ENCODE data around the gene ADCK2.
"Not testable (repeated sequence)": the region's sequence is repeated elsewhere in the genome, so short reads cannot be mapped to it uniquely, and the experiment has no call there.

The ADCK2 gene

GRCh38 chr7:140646931-140647647, 25.7 kb upstream of the ADCK2 start:
- DNase-seq = no peak

GRCh38 chr7:140649556-140650205, 23.1 kb upstream of the ADCK2 start:
- no peak for DNase-seq

GRCh38 chr7:140650367-140650766, 22.4 kb upstream of the ADCK2 start:
- DNase-seq = no peak

DNA sequence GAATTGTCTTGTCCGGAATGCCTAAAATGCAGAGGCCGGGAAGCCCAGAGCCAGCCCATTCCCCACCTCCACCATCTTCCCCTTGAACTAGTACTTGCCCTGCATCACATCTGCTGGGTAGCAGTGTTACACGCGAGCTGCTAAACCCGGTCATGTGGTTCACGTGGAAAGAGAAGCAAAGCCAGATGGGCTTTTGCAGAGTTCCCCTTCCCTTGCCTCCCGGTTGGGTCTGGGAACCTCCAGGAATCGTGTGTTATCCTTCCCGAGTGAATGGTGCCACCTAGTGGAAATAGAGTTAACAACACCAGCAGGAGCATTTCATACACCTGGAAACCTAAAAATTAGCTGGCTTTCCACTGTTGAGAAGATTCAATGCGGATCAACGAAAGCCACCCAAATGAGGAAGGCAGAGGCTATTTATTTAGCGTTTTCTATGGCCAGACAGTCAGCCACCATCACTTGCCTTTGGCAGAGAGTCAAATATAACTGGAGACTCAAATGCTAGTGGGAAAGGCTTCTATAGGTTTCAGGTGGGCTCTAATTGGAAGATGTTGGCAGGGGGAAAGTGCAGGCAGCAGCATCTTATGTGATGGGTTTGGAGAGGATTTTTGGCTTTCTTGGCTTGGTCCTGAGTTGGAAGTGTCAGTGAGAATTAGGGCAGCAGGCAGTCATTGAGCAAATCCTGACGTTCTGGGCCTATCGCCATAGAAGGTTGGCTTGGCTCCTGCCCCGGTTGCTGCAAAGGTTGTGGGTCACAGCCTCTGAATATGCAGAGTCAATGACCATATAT, 19.2 kb upstream of the ADCK2 start:
- DNase-seq = peak; percentile 84

GRCh38 chr7:140654109-140654387, 18.7 kb upstream of the ADCK2 start:
- DNase-seq = no peak

GRCh38 chr7:140654661-140655060, 18.1 kb upstream of the ADCK2 start:
- no peak for DNase-seq

- no peak for DNase-seq
Observed at GRCh38 chr7:140655511-140656408, 17.0 kb upstream of the ADCK2 start.

DNA sequence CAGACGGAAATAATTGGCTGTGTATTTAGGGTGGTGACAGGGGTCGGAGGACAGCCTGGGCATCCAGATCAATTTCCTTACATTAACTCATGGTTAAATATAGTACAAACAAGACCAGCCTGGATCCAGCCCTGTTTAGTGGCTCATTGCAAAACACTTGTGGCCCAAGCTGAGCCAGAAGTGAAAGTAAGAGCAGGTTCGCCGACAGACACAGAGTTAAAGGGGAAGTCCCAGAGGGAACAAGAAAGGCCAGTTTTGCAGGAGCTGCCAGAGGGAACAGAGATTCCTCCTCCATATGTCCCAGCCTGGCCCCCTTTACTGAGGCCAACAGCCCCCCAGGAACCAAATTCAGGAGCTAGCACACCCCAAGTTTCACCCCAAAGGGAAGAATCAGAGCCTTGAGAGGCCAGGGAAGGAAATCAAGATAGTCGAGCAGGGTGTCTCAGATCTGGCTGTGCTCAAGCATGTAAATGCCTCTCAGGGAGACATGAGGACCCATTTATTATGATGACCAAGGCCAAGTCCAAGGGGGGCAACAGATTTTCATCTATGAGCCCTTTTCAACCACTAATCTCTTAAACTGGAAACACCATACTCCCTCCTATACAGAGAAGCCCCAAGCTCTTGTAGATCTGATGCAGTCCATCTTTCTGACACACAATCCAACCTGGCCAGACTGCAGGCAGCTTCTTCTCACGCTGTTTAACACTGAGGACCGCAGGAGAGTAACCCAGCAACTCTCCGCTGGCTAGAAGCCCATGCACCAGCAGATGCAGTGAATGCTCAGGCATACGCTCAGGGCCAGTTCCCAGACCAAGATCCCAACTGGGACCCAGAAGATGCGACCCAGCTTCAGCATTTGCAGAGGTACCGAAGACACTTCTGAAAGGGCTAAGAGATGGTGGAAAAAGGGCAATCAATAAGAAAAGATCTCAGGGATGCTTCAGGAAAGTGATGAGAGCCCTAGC, 15.9 kb upstream of the ADCK2 start:
- DNase-seq = no peak

GRCh38 chr7:140657891-140658290, 14.9 kb upstream of the ADCK2 start:
- no peak for DNase-seq

- DNase-seq = peak; percentile 60
Observed at GRCh38 chr7:140659856-140660255, 12.9 kb upstream of the ADCK2 start.

- no peak for DNase-seq
Observed at GRCh38 chr7:140661124-140661523, 11.6 kb upstream of the ADCK2 start.

DNA sequence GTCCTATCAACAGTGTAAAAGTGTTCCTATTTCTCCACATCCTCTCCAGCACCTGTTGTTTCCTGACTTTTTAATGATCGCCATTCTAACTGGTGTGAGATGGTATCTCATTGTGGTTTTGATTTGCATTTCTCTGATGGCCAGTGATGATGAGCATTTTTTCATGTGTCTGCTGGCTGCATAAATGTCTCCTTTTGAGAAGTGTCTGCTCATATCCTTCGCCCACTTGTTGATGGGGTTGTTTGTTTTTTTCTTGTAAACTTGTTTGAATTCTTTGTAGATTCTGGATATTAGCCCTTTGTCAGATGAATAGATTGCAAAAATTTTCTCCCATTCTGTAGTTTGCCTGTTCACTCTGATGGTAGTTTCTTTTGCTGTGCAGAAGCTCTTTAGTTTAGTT, 9.8 kb upstream of the ADCK2 start:
- DNase-seq = not testable (repeated sequence)

GRCh38 chr7:140667476-140667875, 5.3 kb upstream of the ADCK2 start:
- no peak for DNase-seq

GRCh38 chr7:140668641-140669040, 4.1 kb upstream of the ADCK2 start:
- no peak for DNase-seq

- DNase-seq = no peak
Observed at GRCh38 chr7:140669352-140669751, 3.4 kb upstream of the ADCK2 start.

GRCh38 chr7:140669862-140670261, 2.9 kb upstream of the ADCK2 start:
- not testable (repeated sequence) for DNase-seq

DNA sequence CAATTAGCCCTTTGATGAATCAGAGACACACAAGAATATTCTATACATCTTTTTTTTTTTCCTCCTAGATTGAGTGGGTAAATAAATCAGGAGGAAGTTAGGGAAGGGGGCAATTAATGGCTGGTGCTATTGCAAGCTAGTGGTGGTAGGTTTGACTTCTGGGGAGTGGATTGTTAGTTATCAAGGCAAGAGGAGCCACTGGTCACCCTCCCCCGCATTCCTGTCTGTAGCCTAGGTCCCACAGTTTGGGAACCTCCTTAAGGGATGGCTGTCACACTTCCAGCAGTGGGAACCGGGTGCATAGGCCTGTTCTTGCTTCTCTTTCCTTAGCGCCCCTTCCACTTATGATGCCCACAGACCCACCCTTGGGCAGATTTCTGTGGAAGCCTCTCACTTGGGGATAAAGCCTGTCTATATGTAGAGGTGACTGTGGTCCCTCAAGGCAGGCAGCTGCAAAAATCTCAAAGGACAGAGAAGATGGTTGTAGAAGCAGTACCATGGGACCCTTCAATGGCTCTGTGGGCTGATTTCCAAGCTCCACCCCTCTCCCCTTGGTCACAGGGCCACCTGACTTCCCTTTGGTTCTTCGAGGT, 2.3 kb upstream of the ADCK2 start:
- DNase-seq = no peak

DNA sequence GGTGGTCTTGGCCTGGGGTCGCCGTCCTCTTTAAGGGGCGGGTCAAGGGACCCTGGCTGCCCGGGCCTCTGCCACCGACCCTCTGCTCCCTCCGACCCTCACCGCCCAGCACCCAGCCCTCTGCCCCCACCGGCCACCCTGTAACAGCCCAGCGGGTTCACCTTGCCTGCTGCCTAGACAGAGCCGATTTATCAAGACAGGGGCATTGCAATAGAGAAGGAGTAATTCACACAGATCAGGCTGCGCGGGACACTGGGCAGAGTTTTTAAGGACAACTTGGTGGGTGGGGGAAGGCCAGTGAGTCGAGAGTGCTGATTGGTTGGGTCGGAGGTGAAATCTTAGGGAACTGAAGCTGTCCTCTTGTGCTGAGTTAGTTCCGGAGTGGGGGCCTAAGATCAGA, 779 bp upstream of the ADCK2 start:
- DNase-seq = no peak

GRCh38 chr7:140673063-140673773, 473 bp downstream of the ADCK2 start:
- peak; percentile 65 for DNase-seq

- no peak for DNase-seq
Observed at GRCh38 chr7:140673774-140674155, 1.0 kb downstream of the ADCK2 start.

DNA sequence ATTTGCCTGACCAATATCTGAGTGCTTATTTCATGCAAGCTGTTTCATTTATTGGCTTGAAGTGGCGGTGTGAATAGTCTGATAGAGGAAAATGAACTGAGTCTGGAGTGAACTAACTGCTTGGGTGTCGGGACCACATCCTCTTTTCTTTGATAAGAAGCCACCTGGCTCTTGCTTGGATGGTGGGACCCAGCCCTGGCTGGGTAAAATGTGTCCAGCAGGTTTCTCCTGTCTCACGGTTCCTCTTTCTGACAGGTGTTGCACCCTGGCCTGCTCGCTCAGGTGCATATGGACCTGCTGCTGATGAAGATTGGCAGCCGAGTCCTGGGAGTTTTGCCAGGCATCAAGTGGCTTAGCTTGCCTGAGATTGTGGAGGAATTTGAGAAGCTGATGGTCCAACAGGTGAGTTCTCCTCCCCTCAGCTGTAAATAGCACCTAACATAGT, 1.6 kb downstream of the ADCK2 start:
- no peak for DNase-seq

All from left hindlimb (tissue), 1 donor.